Neural cell (in vitro differentiated cells): ENCODE data around the gene SRP68. TPM values are rescaled to one million over a fixed set of nuclear protein-coding genes. Genes with fewer than 3 reads are reported as not detected.

Source experiments
- H2AFZ ChIP-seq: fragments of 200-600, 300-800 bp; sonication (generic), shearing (Covaris generic); 2 replicates; pipeline ENCODE4 v1.6.0; 2014; ENCODE audit warnings: low read depth, mild to moderate bottlenecking, antibody characterized with exemption, low read length, moderate library complexity
- H3F3A ChIP-seq: fragments of 200-600 bp; shearing (Covaris generic); 2 replicates; pipeline ENCODE4 v1.6.1; 2016; ENCODE audit warnings: mild to moderate bottlenecking, moderate library complexity, mixed read lengths, antibody characterized with exemption, low read length; ENCODE audit not compliant: insufficient read depth, poor library complexity, severe bottlenecking
- H3K27ac ChIP-seq: fragments of 200-600, 300-800 bp; sonication (generic), shearing (Covaris generic); 2 replicates; pipeline ENCODE4 v1.5.1; 2014; ENCODE audit warnings: mild to moderate bottlenecking, low read length, moderate library complexity
- H3K27me3 ChIP-seq: fragments of 300-800, 200-600 bp; sonication (generic), shearing (Covaris generic); 2 replicates; pipeline ENCODE4 v1.6.0; 2014; ENCODE audit warnings: mild to moderate bottlenecking, low read depth, low read length, moderate library complexity; ENCODE audit not compliant: insufficient read depth
- H3K36me3 ChIP-seq: fragments of 300-800, 200-600 bp; sonication (generic), shearing (Covaris generic); 2 replicates; pipeline ENCODE4 v1.5.1; 2014; ENCODE audit warnings: mild to moderate bottlenecking, antibody characterized with exemption, low read length, moderate library complexity; ENCODE audit not compliant: insufficient read depth
- H3K4me2 ChIP-seq: fragments of 300-800, 200-600 bp; sonication (generic), shearing (Covaris generic); 2 replicates; pipeline ENCODE4 v1.6.0; 2014; ENCODE audit warnings: mild to moderate bottlenecking, low read length
- H3K4me3 ChIP-seq: fragments of 300-800, 200-600 bp; sonication (generic), shearing (Covaris generic); 2 replicates; pipeline ENCODE4 v1.5.1; 2014; ENCODE audit warnings: mild to moderate bottlenecking, low read length, moderate library complexity
- H3K79me2 ChIP-seq: fragments of 200-600 bp; shearing (Covaris generic); replicated peaks from 2 replicates; pipeline ENCODE4 v1.6.0; 2014; ENCODE audit warnings: mild to moderate bottlenecking, low read length, moderate library complexity; ENCODE audit not compliant: insufficient read depth
- H3K9ac ChIP-seq: fragments of 300-800, 200-600 bp; sonication (generic), shearing (Covaris generic); 2 replicates; pipeline ENCODE4 v1.6.1; 2016; ENCODE audit warnings: mild to moderate bottlenecking, low read length, mixed read lengths
- H3K9me2 ChIP-seq: fragments of 200-600 bp; shearing (Covaris generic); 2 replicates; pipeline ENCODE4 v1.6.1; 2016; ENCODE audit warnings: mild to moderate bottlenecking, low read length, mixed read lengths; ENCODE audit not compliant: insufficient read depth
- H3K9me3 ChIP-seq: fragments of 200-600, 300-800 bp; sonication (generic), shearing (Covaris generic); 2 replicates; pipeline ENCODE4 v1.6.1; 2016; ENCODE audit warnings: mild to moderate bottlenecking, mixed run types, low read length, moderate library complexity, mixed read lengths
- H4K20me1 ChIP-seq: fragments of 200-600 bp; shearing (Covaris generic); 2 replicates; pipeline ENCODE4 v1.6.1; 2016; ENCODE audit warnings: mild to moderate bottlenecking, mixed run types; ENCODE audit not compliant: insufficient read depth
- EP300 ChIP-seq: fragments of 450-650 bp; conservative IDR thresholded peaks from 2 replicates; pipeline ENCODE4 v1.6.1; 2014; ENCODE audit warnings: antibody characterized with exemption, mild to moderate bottlenecking, moderate library complexity; ENCODE audit not compliant: poor library complexity, severe bottlenecking
- EZH2 ChIP-seq: fragments of 200-600, 300-800 bp; shearing (Covaris generic), sonication (generic); IDR thresholded peaks from 2 replicates; pipeline ENCODE4 v1.6.1; 2014; ENCODE audit warnings: antibody characterized with exemption, low read length, borderline replicate concordance, mild to moderate bottlenecking; ENCODE audit not compliant: insufficient read depth, poor library complexity, severe bottlenecking
- MXI1 ChIP-seq: fragments of 450-650 bp; conservative IDR thresholded peaks from 2 replicates; pipeline ENCODE4 v1.6.1; 2014; ENCODE audit warnings: antibody characterized with exemption, mild to moderate bottlenecking; ENCODE audit not compliant: poor library complexity, severe bottlenecking
- POLR2AphosphoS5 ChIP-seq: IDR thresholded peaks from 2 replicates; pipeline ENCODE4 v1.6.1; 2012
- RAD21 ChIP-seq: fragments of 450-650 bp; conservative IDR thresholded peaks from 2 replicates; pipeline ENCODE4 v1.6.1; 2014; ENCODE audit warnings: antibody characterized with exemption, mild to moderate bottlenecking, moderate library complexity
- SMC3 ChIP-seq: fragments of 450-650 bp; conservative IDR thresholded peaks from 2 replicates; pipeline ENCODE4 v1.6.1; 2014; ENCODE audit warnings: antibody characterized with exemption, mild to moderate bottlenecking, moderate library complexity; ENCODE audit not compliant: poor library complexity
- TAF1 ChIP-seq: IDR thresholded peaks from 2 replicates; pipeline ENCODE4 v1.6.1; 2012; ENCODE audit warnings: low read depth
- polyA plus RNA-seq: library from polyadenylated mRNA; depleted of rRNA; stranded (reverse); fragments of >200 nt; gene quantifications from 2 replicates; pipeline ENCODE4 v1.2.3, GENCODE V29; 2014
- TF ChIP-seq, protein P1 (sequence below): fragments of 450-650 bp; IDR thresholded peaks from 2 replicates; pipeline ENCODE4 v1.5.1; 2014; ENCODE audit warnings: antibody characterized with exemption, mild to moderate bottlenecking, moderate library complexity; ENCODE audit not compliant: poor library complexity, severe bottlenecking
- TF ChIP-seq, protein P2 (sequence below): IDR thresholded peaks from 2 replicates; pipeline ENCODE4 v1.6.1; 2012; ENCODE audit warnings: borderline replicate concordance

Gene SRP68
- polyA plus RNA-seq, 1 donor from 2014 or later = 26.3 TPM

DNA sequence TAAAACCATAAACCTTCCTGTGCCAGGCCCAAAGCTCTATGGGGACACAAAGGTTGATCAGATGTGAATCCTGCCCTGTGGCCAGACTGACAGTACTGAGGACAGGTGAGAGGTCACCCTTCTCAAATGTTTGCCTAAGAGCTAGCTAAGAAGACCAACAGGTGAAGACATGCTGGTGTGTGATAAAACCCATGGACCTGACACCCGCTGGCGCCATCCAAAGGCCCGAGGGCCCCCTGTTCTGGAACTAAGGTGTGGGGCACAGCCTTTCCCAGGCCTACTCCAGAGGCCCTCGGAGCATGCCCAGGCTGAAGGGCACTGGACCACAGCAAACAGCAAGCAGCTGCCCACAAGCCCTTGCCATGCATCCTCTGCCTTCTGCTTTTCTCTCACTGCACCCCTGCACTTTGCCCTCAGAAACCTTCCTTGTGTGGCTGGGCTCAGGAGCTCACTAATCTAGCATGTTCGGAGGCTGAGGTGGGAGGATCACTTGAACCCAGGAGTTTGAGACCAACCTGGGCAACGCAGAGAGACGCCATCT is 76.9 kb downstream of the SRP68 start:
- Histone ChIP-seq H2AFZ (no peak overlapping the region), H3K9me2 (no peaks in the 10 kb centered on the region), H3K9me3 (no peaks in the 10 kb centered on the region), H3K9ac (no peak overlapping the region), H4K20me1 (no peaks in the 10 kb centered on the region), H3K27me3 (no peaks in the 10 kb centered on the region), H3K27ac (no peak overlapping the region), H3F3A (no peaks in the 10 kb centered on the region), H3K4me2 (no peak overlapping the region), H3K36me3 (no peaks in the 10 kb centered on the region), H3K4me3 (no peak overlapping the region), H3K79me2 (no peaks in the 10 kb centered on the region)
- TF ChIP-seq EP300 (no peak), EZH2 (no peak), RAD21 (no peak), POLR2AphosphoS5 (no peak), TAF1 (no peak), SMC3 (no peak), MXI1 (no peak)
- TF ChIP-seq, protein P1, sequence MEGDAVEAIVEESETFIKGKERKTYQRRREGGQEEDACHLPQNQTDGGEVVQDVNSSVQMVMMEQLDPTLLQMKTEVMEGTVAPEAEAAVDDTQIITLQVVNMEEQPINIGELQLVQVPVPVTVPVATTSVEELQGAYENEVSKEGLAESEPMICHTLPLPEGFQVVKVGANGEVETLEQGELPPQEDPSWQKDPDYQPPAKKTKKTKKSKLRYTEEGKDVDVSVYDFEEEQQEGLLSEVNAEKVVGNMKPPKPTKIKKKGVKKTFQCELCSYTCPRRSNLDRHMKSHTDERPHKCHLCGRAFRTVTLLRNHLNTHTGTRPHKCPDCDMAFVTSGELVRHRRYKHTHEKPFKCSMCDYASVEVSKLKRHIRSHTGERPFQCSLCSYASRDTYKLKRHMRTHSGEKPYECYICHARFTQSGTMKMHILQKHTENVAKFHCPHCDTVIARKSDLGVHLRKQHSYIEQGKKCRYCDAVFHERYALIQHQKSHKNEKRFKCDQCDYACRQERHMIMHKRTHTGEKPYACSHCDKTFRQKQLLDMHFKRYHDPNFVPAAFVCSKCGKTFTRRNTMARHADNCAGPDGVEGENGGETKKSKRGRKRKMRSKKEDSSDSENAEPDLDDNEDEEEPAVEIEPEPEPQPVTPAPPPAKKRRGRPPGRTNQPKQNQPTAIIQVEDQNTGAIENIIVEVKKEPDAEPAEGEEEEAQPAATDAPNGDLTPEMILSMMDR = no peak
- TF ChIP-seq, protein P2, sequence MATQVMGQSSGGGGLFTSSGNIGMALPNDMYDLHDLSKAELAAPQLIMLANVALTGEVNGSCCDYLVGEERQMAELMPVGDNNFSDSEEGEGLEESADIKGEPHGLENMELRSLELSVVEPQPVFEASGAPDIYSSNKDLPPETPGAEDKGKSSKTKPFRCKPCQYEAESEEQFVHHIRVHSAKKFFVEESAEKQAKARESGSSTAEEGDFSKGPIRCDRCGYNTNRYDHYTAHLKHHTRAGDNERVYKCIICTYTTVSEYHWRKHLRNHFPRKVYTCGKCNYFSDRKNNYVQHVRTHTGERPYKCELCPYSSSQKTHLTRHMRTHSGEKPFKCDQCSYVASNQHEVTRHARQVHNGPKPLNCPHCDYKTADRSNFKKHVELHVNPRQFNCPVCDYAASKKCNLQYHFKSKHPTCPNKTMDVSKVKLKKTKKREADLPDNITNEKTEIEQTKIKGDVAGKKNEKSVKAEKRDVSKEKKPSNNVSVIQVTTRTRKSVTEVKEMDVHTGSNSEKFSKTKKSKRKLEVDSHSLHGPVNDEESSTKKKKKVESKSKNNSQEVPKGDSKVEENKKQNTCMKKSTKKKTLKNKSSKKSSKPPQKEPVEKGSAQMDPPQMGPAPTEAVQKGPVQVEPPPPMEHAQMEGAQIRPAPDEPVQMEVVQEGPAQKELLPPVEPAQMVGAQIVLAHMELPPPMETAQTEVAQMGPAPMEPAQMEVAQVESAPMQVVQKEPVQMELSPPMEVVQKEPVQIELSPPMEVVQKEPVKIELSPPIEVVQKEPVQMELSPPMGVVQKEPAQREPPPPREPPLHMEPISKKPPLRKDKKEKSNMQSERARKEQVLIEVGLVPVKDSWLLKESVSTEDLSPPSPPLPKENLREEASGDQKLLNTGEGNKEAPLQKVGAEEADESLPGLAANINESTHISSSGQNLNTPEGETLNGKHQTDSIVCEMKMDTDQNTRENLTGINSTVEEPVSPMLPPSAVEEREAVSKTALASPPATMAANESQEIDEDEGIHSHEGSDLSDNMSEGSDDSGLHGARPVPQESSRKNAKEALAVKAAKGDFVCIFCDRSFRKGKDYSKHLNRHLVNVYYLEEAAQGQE = no peak

DNA sequence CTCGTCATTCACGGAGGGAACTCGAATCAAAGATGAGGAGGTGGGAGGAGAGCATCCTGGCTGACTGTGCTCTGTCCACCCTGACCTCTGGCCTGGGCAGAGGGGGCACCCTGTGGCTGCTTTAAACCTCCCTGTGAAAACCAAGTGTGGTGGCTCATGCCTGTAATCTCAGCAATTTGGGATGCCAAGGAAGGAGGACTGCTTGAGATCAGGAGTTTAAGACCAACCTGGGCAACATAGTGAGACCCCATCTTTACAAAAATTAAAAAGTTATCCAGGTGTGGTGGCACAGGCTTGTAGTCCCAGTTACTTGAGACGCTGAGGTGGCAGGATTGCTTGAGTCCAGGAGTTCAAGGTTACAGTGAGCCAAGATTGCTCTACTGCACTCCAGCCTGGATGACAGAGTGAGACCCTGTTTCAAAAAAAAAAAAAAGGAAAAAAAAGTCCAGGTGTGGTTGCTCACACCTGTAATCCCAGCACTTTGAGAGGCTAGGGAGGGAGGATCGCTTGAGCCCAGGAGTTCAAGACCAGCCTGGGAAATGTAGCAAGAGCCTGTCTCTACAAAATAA is 77.4 kb downstream of the SRP68 start:
- Histone ChIP-seq H3K9me2 (no peaks in the 10 kb centered on the region), H3K9ac (no peak overlapping the region), H3K27ac (no peak overlapping the region), H3K4me2 (no peak overlapping the region), H3K4me3 (no peak overlapping the region), H2AFZ (no peak overlapping the region), H3K27me3 (no peaks in the 10 kb centered on the region), H4K20me1 (no peaks in the 10 kb centered on the region), H3K9me3 (no peaks in the 10 kb centered on the region), H3K79me2 (no peaks in the 10 kb centered on the region), H3F3A (no peaks in the 10 kb centered on the region), H3K36me3 (no peaks in the 10 kb centered on the region)
- TF ChIP-seq MXI1 (no peak), POLR2AphosphoS5 (no peak), SMC3 (no peak), RAD21 (no peak), TAF1 (no peak), EZH2 (no peak), EP300 (no peak)
- TF ChIP-seq, protein P1 = no peak
- TF ChIP-seq, protein P2 = no peak
